GM04504 (cell line): ENCODE measurements around the gene SLC35E1.
"Not testable (repeated sequence)": the region's sequence is repeated elsewhere in the genome, so short reads cannot be mapped to it uniquely, and the experiment has no call there.

ENCODE experiments used
- DNase-seq: peaks from one replicate; pipeline ENCODE4 v3.0.0-alpha.2; 2012; ENCODE audit warnings: low read depth

SLC35E1 gene

DNA sequence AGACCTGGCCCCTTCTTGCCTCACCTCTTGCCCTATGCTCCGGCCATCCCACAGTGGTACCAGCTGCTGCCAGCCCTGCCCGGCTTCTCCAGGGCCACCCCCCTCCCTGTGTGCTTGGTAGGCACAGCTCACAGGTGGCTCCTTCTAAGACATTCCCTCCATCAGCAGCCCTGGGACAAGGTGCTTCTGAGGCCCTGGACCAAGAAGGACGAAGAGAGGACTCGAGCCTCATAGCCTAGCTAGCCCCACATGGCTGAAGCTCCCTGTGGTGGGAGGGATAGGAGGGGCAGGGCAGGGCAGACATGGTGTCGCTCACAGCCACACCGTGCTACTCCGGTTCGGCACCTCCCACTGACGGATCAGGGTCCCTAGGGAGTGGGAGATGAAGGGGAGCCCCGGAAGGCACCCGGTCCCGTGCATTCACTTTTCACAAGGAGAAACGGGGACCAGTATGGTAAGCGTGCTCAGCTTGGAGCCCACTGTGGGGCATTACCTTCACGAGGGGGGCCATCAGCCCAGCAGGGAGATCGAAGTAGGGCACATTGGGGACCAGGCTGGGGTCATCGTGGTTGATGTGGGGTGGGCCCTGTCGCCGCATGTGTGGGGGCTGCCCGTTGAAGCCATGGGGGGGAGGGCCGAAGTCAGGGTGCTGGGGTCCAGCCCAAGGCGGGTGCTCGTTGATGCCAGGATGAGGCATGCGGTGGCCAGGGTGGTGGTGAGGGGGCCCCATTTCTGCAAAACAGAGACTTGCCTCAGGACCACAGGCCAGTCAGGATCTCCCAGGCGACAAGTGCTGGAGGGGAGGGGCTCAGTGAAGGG is 49.4 kb downstream of the SLC35E1 start:
- no peak for DNase-seq

- no peak for DNase-seq
Measured at GRCh38 chr19:16521715-16522289, 50.4 kb downstream of the SLC35E1 start.

DNA sequence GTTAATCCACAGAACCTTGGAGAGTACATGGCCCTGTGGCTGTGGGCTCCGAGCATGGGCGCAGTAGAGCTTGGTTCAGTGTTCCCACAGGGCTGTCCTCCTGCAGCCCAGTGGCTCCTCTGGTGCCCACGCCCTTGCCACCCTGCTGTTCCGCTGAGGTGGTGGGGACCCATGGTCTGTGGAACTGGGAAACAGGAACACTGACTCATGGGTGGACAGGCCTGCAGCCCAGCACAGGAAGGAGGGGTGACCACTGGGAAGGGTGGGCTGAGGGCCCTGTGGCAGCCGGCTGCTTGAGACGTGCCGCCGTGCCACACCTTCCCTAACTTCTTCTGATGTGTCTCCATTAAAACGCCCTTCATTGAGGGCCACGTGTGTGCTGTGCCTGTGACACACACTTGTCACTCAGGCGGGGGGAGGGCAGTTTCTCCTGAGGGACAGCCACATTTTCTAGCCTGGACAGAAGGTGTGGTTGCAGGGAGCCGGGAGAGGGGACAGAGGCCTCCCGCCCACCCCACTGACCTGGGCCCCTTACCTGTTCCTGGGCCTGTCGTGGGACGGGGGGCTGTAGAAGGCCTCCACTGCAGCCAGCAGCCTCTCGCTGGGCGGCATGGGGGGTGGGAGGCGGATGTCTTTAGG is 51.1 kb downstream of the SLC35E1 start:
- DNase-seq: no peak

- no peak for DNase-seq
Measured at GRCh38 chr19:16520074-16520973, 51.9 kb downstream of the SLC35E1 start.

- DNase-seq: no peak
Measured at GRCh38 chr19:16519230-16519687, 53.0 kb downstream of the SLC35E1 start.

DNA sequence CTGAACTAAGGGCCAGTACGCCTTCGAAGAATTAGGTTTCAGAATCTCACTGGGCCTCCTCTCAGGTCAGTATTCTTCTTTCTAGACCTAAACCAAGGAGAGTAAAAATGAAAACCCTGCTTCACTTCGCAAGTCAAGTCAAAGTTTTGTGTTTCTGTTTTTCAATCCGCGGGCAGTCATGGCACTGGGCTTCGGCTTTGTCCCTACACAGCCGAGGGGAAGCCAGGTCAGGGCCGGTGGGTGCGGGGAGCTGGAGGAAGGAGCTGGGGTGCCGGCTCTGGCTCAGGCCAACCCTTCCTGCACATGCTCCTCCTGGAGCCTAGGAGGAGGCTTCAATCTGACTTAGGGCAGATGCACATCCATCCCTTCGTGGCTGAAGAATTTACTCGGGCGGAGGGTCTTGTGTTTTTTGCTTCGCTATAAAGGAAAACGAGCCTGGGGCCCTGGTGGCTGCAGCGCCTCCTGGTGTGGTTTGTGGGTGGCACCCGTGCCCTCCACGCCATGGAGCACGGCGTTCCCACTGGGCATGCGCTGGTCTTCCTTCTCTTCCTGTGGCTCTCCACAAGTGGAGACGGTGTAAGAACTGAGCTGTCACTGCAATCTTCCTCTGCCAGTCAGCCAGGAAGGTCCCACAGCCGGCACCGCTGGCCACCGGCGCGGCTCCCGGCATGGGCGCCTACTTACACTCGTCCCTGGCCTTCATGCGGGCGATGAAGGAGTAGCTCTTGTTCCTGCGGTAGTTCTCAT is 53.6 kb downstream of the SLC35E1 start:
- DNase-seq: no peak

GRCh38 chr19:16518061-16518460 is 54.2 kb downstream of the SLC35E1 start:
- DNase-seq: no peak

DNA sequence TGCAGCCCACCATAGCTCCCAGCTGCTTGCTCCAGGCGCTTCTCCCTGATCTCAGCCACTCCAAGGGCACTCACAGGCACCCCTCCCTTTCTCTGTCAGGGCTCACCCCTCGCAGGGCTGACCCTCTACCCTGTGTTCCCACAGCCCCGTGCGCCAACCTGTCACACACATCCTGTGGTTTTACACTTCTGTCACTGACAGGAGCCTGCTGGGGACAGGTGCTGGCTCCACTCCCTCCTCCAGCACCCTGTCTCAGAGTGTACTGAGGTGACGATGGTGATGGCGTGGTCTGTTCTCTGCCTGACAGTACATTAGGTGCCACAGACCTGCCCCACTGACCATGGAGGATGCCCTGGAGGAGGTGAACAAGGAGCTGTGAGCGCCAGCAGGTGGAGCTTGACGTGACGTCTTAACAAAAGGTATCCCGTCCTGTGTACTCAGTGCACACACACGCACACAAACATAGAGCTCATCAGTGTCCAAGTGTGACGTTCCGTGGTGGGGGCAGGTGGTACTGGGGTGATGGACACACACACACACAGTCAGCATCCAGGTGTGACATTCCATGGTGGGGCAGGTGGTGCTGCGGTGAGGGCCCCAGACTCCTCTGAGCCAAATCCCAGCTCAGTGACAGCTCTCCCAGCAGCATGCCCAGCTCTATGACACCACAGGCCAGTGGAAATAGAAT is 55.1 kb downstream of the SLC35E1 start:
- no peak for DNase-seq

- no peak for DNase-seq
Measured at GRCh38 chr19:16516381-16516780, 55.8 kb downstream of the SLC35E1 start.

GRCh38 chr19:16514383-16515019 is 57.7 kb downstream of the SLC35E1 start:
- DNase-seq: no peak

DNA sequence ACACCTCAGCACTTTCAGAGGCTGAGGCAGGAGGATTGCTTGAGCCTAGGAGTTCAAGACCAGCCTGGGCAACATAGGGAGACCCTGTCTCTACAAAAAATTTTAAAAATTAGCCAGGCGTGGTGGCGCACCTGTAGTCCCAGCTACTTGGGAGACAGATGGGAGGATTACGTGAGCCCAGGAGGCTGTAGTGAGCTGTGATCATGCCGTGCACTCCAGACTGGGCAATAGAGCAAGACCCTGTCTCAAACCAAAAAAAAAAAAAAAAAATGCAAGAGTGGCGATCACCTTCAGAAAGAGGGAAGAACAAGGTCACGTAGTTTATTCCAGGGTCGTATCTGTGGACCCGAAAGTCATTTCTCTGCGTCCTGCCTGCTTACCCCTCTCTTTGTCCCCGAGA is 59.6 kb downstream of the SLC35E1 start:
- DNase-seq: not testable (repeated sequence)

- DNase-seq: no peak
Measured at GRCh38 chr19:16509141-16510061, 62.8 kb downstream of the SLC35E1 start.

- no peak for DNase-seq
Measured at GRCh38 chr19:16508546-16508945, 63.7 kb downstream of the SLC35E1 start.

DNA sequence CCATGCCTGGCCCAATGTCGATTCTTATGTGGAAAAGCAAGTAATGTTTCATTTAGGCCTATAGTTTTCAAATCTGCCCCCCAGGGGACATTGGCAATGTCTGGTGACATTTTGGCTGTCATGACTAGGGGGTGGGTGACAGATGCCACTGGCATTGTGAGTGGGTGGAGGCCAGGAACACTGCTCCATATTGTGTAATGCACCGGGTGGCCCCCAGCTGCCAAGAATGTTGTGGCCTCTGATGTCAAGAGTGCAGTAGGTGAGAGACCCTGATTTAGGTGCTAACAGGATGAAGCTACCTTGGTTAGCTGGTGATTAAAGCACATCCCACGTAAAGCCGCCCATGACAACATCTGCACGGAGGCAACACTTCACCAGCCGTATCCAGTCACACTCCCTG is 65.3 kb downstream of the SLC35E1 start:
- DNase-seq: no peak

GRCh38 chr19:16506161-16506560 is 66.1 kb downstream of the SLC35E1 start:
- not testable (repeated sequence) for DNase-seq

GRCh38 chr19:16504271-16504670 is 67.9 kb downstream of the SLC35E1 start:
- DNase-seq: no peak
